OCI-LY7 (cell line): ENCODE results near the gene ADARB2. TPM values are rescaled to one million over a fixed set of nuclear protein-coding genes. Genes with fewer than 3 reads are reported as not detected.

Experiments used
- BruUV-seq: library from RNA; stranded (reverse); fragments of 400-500 nt; replicated peaks from 2 replicates; lab custom pipeline; 2021; lab: Mats Ljungman, UMichigan
- CTCF ChIA-PET: fragments of 300-600 bp; sonication (Branson Sonifier 250); formaldehyde crosslinking; loops from one replicate; lab custom pipeline; 2022; ENCODE audit warnings: antibody characterized with exemption; ENCODE audit not compliant: unreplicated experiment; lab: Charles Lee
- POLR2A ChIA-PET: fragments of 300-600 bp; sonication (Branson Sonifier 250); formaldehyde crosslinking; loops from one replicate; lab custom pipeline; 2022; ENCODE audit warnings: antibody characterized with exemption; lab: Charles Lee
- DNase-seq: peaks from one replicate; pipeline ENCODE4 v3.0.0-alpha.2; 2015; ENCODE audit warnings: low spot score
- H2AFZ ChIP-seq: fragments of 200-600 bp; sonication (generic), shearing (Covaris generic); 2 replicates; pipeline ENCODE4 v1.6.1; 2014; ENCODE audit warnings: mild to moderate bottlenecking, antibody characterized with exemption, low read length, moderate library complexity
- H3K27ac ChIP-seq: fragments of 200-600 bp; sonication (generic); 2 replicates; pipeline ENCODE4 v1.5.1; 2014; ENCODE audit warnings: mixed run types, low read depth, mild to moderate bottlenecking, moderate library complexity, low read length, inconsistent platforms; ENCODE audit not compliant: poor library complexity, severe bottlenecking
- H3K36me3 ChIP-seq: fragments of 200-600 bp; sonication (generic); 2 replicates; pipeline ENCODE4 v1.6.1; 2014; ENCODE audit warnings: mild to moderate bottlenecking, antibody characterized with exemption, low read length, moderate library complexity, mixed read lengths; ENCODE audit not compliant: insufficient read depth
- H3K4me1 ChIP-seq: fragments of 200-600 bp; sonication (generic); 2 replicates; pipeline ENCODE4 v1.5.1; 2014; ENCODE audit warnings: mild to moderate bottlenecking, low read length; ENCODE audit not compliant: insufficient read depth, poor library complexity, severe bottlenecking
- H3K4me2 ChIP-seq: fragments of 200-600 bp; sonication (generic); 2 replicates; pipeline ENCODE4 v1.6.1; 2014; ENCODE audit warnings: mild to moderate bottlenecking, low read length
- H3K4me3 ChIP-seq: fragments of 200-600 bp; sonication (generic); 2 replicates; pipeline ENCODE4 v1.5.1; 2014; ENCODE audit warnings: mild to moderate bottlenecking, low read depth, low read length; ENCODE audit not compliant: poor library complexity, severe bottlenecking
- H3K79me2 ChIP-seq: fragments of 200-600 bp; sonication (generic); 2 replicates; pipeline ENCODE4 v1.6.1; 2016; ENCODE audit warnings: low read depth, mild to moderate bottlenecking, low read length, moderate library complexity, mixed read lengths; ENCODE audit not compliant: insufficient read depth
- H3K9me2 ChIP-seq: fragments of 200-600 bp; sonication (generic); 2 replicates; pipeline ENCODE4 v1.6.1; 2016; ENCODE audit warnings: mild to moderate bottlenecking, low read length, mixed read lengths; ENCODE audit not compliant: insufficient read depth
- H3K9me3 ChIP-seq: fragments of 200-600 bp; sonication (generic); 2 replicates; pipeline ENCODE4 v1.6.1; 2014; ENCODE audit warnings: mild to moderate bottlenecking, mixed run types, low read length, mixed read lengths
- H4K20me1 ChIP-seq: fragments of 200-600 bp; sonication (generic); 2 replicates; pipeline ENCODE4 v1.6.1; 2014; ENCODE audit warnings: mild to moderate bottlenecking, antibody characterized with exemption, low read length, moderate library complexity, mixed read lengths; ENCODE audit not compliant: insufficient read depth
- EZH2phosphoT487 ChIP-seq: fragments of 200-600 bp; sonication (generic); IDR thresholded peaks from 2 replicates; pipeline ENCODE4 v1.6.1; 2018; ENCODE audit warnings: low read depth, borderline replicate concordance, mild to moderate bottlenecking, mixed run types, antibody characterized with exemption, low read length, moderate library complexity, mixed read lengths
- intact Hi-C: fragments of 100-400 bp; cut with micrococcal nuclease; formaldehyde crosslinking; loops from one replicate; pipeline ENCODE4 v1.10.0; 2022; ENCODE audit not compliant: unreplicated experiment
- total RNA-seq, 2 experiments: library from RNA; depleted of rRNA in 1 of 2; stranded (reverse); fragments of >200 nt in 1 of 2; shearing (Covaris generic) in 1 of 2; gene quantifications; 2 replicates each; pipeline ENCODE4 v1.2.3, GENCODE V29; 2014 to 2022
- TF ChIP-seq, protein P1 (sequence below): fragments of 200-600 bp; sonication (generic); conservative IDR thresholded peaks from 2 replicates; pipeline ENCODE4 v1.5.1; 2014; ENCODE audit warnings: mild to moderate bottlenecking, antibody characterized with exemption, low read length, moderate library complexity, mixed read lengths

ADARB2 gene
- total RNA-seq, 2 experiments from 2014 or later = 0.03 TPM; not detected in 1

- CTCF ChIA-PET = no interaction called here
- Histone ChIP-seq H3K4me1 (no peaks in the 10 kb centered on the region), H3K27ac (no peak overlapping the region), H3K36me3 (no peaks in the 10 kb centered on the region), H4K20me1 (no peaks in the 10 kb centered on the region), H3K4me3 (no peak overlapping the region), H2AFZ (no peak overlapping the region), H3K79me2 (no peaks in the 10 kb centered on the region), H3K9me3 (no peaks in the 10 kb centered on the region), H3K9me2 (no peaks in the 10 kb centered on the region), H3K4me2 (no peak overlapping the region)
- no TSS peak for BruUV-seq
- no peak for DNase-seq
- no peak for TF ChIP-seq EZH2phosphoT487
- TF ChIP-seq, protein P1, sequence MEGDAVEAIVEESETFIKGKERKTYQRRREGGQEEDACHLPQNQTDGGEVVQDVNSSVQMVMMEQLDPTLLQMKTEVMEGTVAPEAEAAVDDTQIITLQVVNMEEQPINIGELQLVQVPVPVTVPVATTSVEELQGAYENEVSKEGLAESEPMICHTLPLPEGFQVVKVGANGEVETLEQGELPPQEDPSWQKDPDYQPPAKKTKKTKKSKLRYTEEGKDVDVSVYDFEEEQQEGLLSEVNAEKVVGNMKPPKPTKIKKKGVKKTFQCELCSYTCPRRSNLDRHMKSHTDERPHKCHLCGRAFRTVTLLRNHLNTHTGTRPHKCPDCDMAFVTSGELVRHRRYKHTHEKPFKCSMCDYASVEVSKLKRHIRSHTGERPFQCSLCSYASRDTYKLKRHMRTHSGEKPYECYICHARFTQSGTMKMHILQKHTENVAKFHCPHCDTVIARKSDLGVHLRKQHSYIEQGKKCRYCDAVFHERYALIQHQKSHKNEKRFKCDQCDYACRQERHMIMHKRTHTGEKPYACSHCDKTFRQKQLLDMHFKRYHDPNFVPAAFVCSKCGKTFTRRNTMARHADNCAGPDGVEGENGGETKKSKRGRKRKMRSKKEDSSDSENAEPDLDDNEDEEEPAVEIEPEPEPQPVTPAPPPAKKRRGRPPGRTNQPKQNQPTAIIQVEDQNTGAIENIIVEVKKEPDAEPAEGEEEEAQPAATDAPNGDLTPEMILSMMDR = no peak
- POLR2A ChIA-PET = no interaction called here
- intact Hi-C loops = no loop called here
Measured at GRCh38 chr10:1171586-1171985, 565.7 kb downstream of the ADARB2 start.

- TF ChIP-seq EZH2phosphoT487 = no peak
- TF ChIP-seq, protein P1 = no peak
- Histone ChIP-seq H3K4me1 (no peaks in the 10 kb centered on the region), H3K9me3 (no peaks in the 10 kb centered on the region), H2AFZ (no peak overlapping the region), H3K27ac (no peak overlapping the region), H3K9me2 (no peaks in the 10 kb centered on the region), H3K4me2 (no peak overlapping the region), H4K20me1 (no peaks in the 10 kb centered on the region), H3K36me3 (no peaks in the 10 kb centered on the region), H3K79me2 (no peaks in the 10 kb centered on the region), H3K4me3 (no peak overlapping the region)
- CTCF ChIA-PET = no interaction called here
- DNase-seq = no peak
- intact Hi-C loops = no loop called here
- no TSS peak for BruUV-seq
- POLR2A ChIA-PET = no interaction called here
Measured at GRCh38 chr10:1171182-1171581, 566.1 kb downstream of the ADARB2 start.

DNA sequence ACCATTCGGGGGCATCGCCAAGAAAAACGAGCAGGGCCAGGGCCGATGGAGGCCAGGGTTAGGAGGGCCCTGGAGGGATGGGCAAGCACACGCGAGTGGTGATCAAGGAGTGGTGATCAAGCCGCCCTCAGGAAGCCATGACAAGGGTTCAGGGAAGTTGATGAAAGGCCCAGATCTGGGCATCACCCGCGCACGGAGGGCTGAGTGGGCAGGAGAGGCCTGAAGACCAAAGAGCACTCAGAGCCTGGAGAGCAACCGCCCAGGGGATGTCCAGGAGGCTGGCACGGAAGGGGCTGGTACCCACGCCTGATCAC is 566.5 kb downstream of the ADARB2 start:
- H3K36me3 ChIP-seq = no peaks in the 10 kb centered on the region
- H3K4me2 ChIP-seq = no peak overlapping the region
- H4K20me1 ChIP-seq = no peaks in the 10 kb centered on the region
- no peak for DNase-seq
- no peaks in the 10 kb centered on the region for H3K79me2 ChIP-seq
- no peaks in the 10 kb centered on the region for H3K9me3 ChIP-seq
- BruUV-seq = no TSS peak
- ChIA-PET POLR2A (no interaction called here), CTCF (no interaction called here)
- no peak overlapping the region for H3K27ac ChIP-seq
- intact Hi-C loops = no loop called here
- H3K4me1 ChIP-seq = no peaks in the 10 kb centered on the region
- no peak overlapping the region for H3K4me3 ChIP-seq
- TF ChIP-seq, protein P1 = no peak
- TF ChIP-seq EZH2phosphoT487 = no peak
- no peak overlapping the region for H2AFZ ChIP-seq
- H3K9me2 ChIP-seq = no peaks in the 10 kb centered on the region
